DOHH2 (cell line): ENCODE measurements around the gene AMER3.

Source experiments
- CTCF ChIP-seq: fragments of 200-600 bp; sonication (generic); IDR thresholded peaks from one replicate; pipeline ENCODE4 v1.5.1; 2014; ENCODE audit warnings: antibody characterized with exemption, mild to moderate bottlenecking, low read depth, low read length; ENCODE audit not compliant: poor library complexity, severe bottlenecking
- EZH2phosphoT487 ChIP-seq: fragments of 200-600 bp; sonication (generic); IDR thresholded peaks from 2 replicates; pipeline ENCODE4 v1.6.1; 2017; ENCODE audit warnings: borderline replicate concordance, mild to moderate bottlenecking, antibody characterized with exemption, low read length, moderate library complexity, mixed read lengths

- TF ChIP-seq EZH2phosphoT487 (no peak), CTCF (no peak)
Observed at GRCh38 chr2:130749641-130750040, 5.7 kb upstream of the AMER3 start.
